CD4-positive, CD25-positive, alpha-beta regulatory T cell (primary cell): ENCODE data around the gene DUS1L. TPM values are rescaled to one million over a fixed set of nuclear protein-coding genes. Genes with fewer than 3 reads are reported as not detected.
A peak's percentile ranks its signal among the peaks of the same experiment; 100 is the strongest.

Source experiments
- ATAC-seq, 2 donors: fragments of 150-1000 bp; cut with Tn5 transposase; one replicate each; pipeline ENCODE4 v1.10.0; 2021; ENCODE audit warnings: low read depth in 2 of 2, moderate number of reproducible peaks in 2 of 2, moderate library complexity in 1 of 2
- DNase-seq, 3 donors: peaks; one replicate each; pipeline versions ENCODE4 v3.0.0 to v3.0.0-alpha.2; 2012 to 2022; ENCODE audit warnings: mixed read lengths in 1 of 3
- H3K27ac ChIP-seq: one replicate; pipeline ENCODE4 v1.7.0; 2013; ENCODE audit warnings: mild to moderate bottlenecking, low read length; ENCODE audit not compliant: insufficient read depth, poor library complexity, severe bottlenecking
- H3K27me3 ChIP-seq: one replicate; pipeline ENCODE4 v1.7.0; 2013; ENCODE audit warnings: low read length; ENCODE audit not compliant: control insufficient read depth, insufficient read depth
- H3K36me3 ChIP-seq: one replicate; pipeline ENCODE4 v1.7.0; 2013; ENCODE audit warnings: mild to moderate bottlenecking, low read length, moderate library complexity; ENCODE audit not compliant: control insufficient read depth, insufficient read depth
- H3K4me1 ChIP-seq: 2 replicates; pipeline ENCODE4 v1.7.0; 2013; ENCODE audit warnings: mild to moderate bottlenecking, low read length; ENCODE audit not compliant: insufficient read depth, control insufficient read depth, poor library complexity, severe bottlenecking
- H3K4me3 ChIP-seq: one replicate; pipeline ENCODE4 v1.7.0; 2013; ENCODE audit warnings: low read depth, mild to moderate bottlenecking, low read length, moderate library complexity
- H3K9me3 ChIP-seq, 2 experiments: 1 replicate in 1 of 2; 2 replicates in 1 of 2; pipeline ENCODE4 v1.7.0; 2013; ENCODE audit warnings: low read length in 2 of 2, mild to moderate bottlenecking in 1 of 2, moderate library complexity in 1 of 2; ENCODE audit not compliant: control insufficient read depth in 2 of 2
- H3K27ac Mint-ChIP-seq, 3 donors: one replicate each; pipeline ENCODE4 v1.8.0; 2020 to 2022; ENCODE audit warnings: mild to moderate bottlenecking in 3 of 3, mixed read lengths in 3 of 3, moderate library complexity in 2 of 3
- H3K27me3 Mint-ChIP-seq: one replicate; pipeline ENCODE4 v1.8.0; 2022; ENCODE audit warnings: mild to moderate bottlenecking, mixed read lengths
- H3K36me3 Mint-ChIP-seq: one replicate; pipeline ENCODE4 v1.8.0; 2020; ENCODE audit warnings: mixed read lengths
- H3K4me1 Mint-ChIP-seq, 4 donors: one replicate each; pipeline ENCODE4 v1.8.0; 2020 to 2022; ENCODE audit warnings: mixed read lengths in 4 of 4, mild to moderate bottlenecking in 1 of 4
- H3K4me3 Mint-ChIP-seq, 4 donors: one replicate each; pipeline ENCODE4 v1.8.0; 2020 to 2022; ENCODE audit warnings: mild to moderate bottlenecking in 4 of 4, mixed read lengths in 4 of 4, moderate library complexity in 3 of 4
- H3K9me3 Mint-ChIP-seq, 7 donors: one replicate each; pipeline ENCODE4 v1.8.0; 2020 to 2022; ENCODE audit warnings: mixed read lengths in 7 of 7, mild to moderate bottlenecking in 3 of 7, moderate library complexity in 2 of 7
- polyA plus RNA-seq, 4 donors: library from polyadenylated mRNA; unstranded; fragments of 300-500 nt; fragmentation: Illumina TruSeq; gene quantifications; one replicate each; pipeline ENCODE4 v1.2.3, GENCODE V29; 2021
- total RNA-seq: library from RNA; stranded (reverse); gene quantifications from one replicate; pipeline ENCODE4 v1.2.3, GENCODE V29; 2022

Gene DUS1L
- total and polyA plus RNA-seq, 5 donors from 2014 or later = 49.3 to 128 (median 69.5) TPM

DNA sequence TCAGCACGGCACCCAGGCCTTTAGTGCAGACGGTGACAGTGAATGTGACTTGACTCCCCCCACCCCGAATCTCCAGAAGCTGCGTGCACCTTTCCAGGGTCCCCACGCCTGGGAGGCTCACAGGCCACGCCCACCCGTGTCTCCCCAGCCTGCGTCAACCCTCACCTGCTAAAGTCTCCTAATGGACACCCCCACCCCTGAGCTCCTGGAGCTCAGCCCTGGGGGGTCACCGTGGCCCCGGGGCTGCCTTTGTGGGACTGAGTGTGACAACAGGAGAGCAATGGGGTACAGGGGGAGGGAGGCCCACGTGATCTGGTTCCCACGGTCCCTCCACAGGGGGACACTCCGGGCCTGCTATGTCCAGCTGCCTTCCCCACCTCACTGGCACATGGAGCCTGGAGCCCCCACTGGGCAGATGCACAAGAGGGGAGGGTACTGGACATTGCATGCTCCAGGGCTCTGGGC is 39.8 kb upstream of the DUS1L start:
- H3K27ac Mint-ChIP-seq = peak overlapping the region; percentile 87 to 98 (median 98)
- ATAC-seq = no peak
- no peaks in the 10 kb centered on the region for H3K9me3 ChIP-seq
- H3K36me3 Mint-ChIP-seq = no peaks in the 10 kb centered on the region
- DNase-seq = no peak
- no peaks in the 10 kb centered on the region for H3K27me3 Mint-ChIP-seq
- peak overlapping the region; percentile 29 to 91 (median 70) for H3K4me3 Mint-ChIP-seq
- no peaks in the 10 kb centered on the region for H3K27me3 ChIP-seq
- H3K9me3 Mint-ChIP-seq = no peaks in the 10 kb centered on the region
- H3K36me3 ChIP-seq = no peaks in the 10 kb centered on the region
- H3K4me1 ChIP-seq = peaks cover 30% of the 10 kb centered on the region
- H3K27ac ChIP-seq = peak overlapping the region; percentile 81
- H3K4me1 Mint-ChIP-seq = peaks cover 0 to 45% (median 6%) of the 10 kb centered on the region in 4 donors
- peak overlapping the region; percentile 75 for H3K4me3 ChIP-seq

DNA sequence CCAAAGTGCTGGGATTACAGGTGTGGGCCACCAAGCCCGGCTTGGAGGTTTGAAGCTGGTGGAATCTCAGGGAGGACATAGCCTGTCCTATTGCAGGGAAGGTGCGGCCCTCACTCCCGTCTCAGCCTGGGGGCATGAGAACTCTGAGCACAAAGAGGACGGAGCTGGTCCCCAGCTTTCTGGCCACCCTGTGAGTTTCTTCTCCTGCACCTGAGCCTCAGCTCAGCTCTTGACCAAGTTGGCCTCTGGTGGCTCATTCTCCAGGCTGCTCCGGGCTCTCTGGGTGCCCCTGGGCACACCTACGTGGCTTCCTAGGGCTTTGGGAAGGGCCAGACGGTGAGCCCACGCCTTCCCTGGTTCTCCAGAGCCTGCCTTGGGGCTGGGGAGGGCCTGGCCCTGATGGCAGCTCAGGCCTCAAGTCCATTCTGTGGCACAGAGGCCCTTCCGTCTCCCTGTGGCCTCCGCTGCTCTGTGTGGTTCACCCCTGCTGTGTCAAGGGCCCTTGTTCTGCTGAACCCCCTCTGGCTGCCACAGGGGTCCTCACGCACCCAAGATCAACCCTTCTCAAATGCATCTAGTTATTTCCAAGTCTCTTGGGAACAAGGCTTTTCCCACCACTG is 39.3 kb upstream of the DUS1L start:
- Mint-ChIP-seq H3K36me3 (no peaks in the 10 kb centered on the region), H3K27ac (peak overlapping the region in 2 of 3 donors; percentile 87 to 98), H3K4me1 (peaks cover 0 to 44% (median 7%) of the 10 kb centered on the region in 4 donors), H3K4me3 (peak overlapping the region; percentile 29 to 91 (median 45)), H3K9me3 (no peaks in the 10 kb centered on the region), H3K27me3 (no peaks in the 10 kb centered on the region)
- Histone ChIP-seq H3K4me3 (no peak overlapping the region), H3K27ac (peak overlapping the region; percentile 21), H3K4me1 (peaks cover 30% of the 10 kb centered on the region), H3K36me3 (no peaks in the 10 kb centered on the region), H3K27me3 (no peaks in the 10 kb centered on the region), H3K9me3 (no peaks in the 10 kb centered on the region)
- ATAC-seq (no peak), DNase-seq (no peak)

DNA sequence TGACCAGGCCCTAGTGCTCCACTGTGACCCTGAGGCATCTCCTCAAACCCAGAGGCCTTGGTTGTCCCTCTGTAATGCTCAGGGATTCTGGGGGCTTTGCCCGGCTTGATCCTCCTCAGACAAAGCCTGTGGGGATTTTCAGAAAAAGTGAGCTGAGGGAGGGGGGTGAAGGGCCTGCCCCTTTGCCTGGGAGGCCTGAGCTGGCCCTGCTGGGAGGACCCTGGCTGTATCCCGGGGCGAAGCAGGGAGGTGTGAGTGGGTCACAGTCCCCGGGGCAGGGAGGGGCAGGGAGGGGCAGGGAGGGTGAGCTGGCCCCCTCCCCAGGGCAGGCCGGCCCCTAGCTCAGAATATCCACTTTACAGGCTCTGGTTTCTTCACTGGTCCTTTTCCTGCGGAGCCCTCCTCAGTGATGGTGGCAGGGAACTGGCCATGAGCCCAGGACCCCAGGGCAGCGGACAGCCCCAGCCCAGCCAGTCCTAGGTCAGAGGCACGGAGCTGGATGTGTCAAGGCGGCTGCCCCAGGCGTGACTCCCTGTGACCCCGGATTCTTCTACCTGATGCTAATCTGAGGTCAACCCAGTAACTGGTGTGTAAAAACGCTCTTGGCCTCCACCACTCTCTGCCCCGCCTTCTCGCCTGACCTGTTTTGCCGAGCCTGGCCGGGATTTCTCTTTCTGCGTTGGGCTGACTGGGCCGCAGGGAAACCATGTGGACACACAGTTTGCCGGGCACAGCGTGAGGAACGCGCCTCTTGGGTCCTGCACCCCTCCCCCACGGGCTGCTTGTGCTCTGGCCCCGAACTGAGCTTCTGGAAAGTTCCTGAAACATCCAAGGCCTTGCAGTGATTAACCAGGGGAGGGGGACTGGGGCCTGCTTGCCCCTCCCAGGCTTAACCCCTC is 38.2 kb upstream of the DUS1L start:
- H3K4me1 ChIP-seq = peaks cover 39% of the 10 kb centered on the region
- Mint-ChIP-seq H3K27me3 (no peaks in the 10 kb centered on the region), H3K4me1 (peaks cover 0 to 50% (median 8%) of the 10 kb centered on the region in 4 donors), H3K36me3 (no peaks in the 10 kb centered on the region), H3K27ac (peak overlapping the region in 1 of 3 donors; percentile 84), H3K9me3 (no peaks in the 10 kb centered on the region), H3K4me3 (peak overlapping the region in 1 of 4 donors; percentile 9)
- ATAC-seq (no peak), DNase-seq (no peak)
- no peak overlapping the region for H3K4me3 ChIP-seq
- H3K9me3 ChIP-seq = no peaks in the 10 kb centered on the region
- no peak overlapping the region for H3K27ac ChIP-seq
- H3K27me3 ChIP-seq = no peaks in the 10 kb centered on the region
- no peaks in the 10 kb centered on the region for H3K36me3 ChIP-seq

DNA sequence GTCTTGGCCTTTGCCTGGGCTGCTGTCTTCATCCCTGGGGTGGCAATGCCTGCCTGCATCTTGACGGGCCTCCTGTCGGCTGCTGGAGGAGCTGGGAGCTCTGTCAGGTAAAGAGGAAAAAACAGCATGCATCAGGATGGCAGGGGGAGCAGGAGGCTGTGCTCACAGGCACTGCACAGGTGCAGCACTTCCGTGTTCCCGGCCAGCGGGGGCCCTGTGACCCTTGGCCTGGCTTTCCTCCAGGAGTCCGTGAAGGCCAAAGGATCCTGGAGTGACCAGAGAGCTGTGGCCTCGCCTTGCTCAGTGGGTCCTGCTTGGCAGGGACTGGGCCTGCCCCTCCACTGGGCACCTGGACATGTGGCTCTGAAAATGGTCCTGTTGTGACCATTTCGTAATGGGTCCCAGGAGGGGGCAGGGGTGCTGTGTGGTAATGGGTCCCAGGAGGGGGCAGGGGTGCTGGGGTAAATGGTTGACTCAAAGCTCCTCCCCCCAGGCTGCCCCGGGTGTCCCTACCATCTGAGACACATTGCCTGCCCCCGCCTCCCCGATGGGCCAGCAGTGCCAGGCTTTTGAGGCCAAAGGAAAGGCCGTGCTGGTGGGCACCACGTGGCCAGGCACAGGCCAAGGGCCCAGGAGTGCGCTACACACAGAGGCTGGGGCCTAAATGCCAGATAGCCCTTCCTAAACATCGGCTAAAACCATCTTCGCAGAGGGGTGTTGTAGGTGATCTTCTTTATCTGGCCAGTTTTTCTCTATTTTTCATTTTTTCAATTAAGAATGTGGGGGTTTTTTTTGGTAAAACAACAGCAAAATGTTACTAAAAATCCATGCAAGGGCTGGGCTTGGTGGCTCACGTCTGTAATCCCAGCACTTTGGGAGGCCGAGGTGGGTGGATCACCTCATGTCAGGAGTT is 36.4 kb upstream of the DUS1L start:
- peaks cover 35% of the 10 kb centered on the region for H3K4me1 ChIP-seq
- H3K9me3 Mint-ChIP-seq = no peaks in the 10 kb centered on the region
- no peak overlapping the region for H3K4me3 ChIP-seq
- H3K36me3 Mint-ChIP-seq = no peaks in the 10 kb centered on the region
- no peaks in the 10 kb centered on the region for H3K9me3 ChIP-seq
- ATAC-seq (no peak), DNase-seq (no peak)
- peaks cover 0 to 37% (median 8%) of the 10 kb centered on the region in 4 donors for H3K4me1 Mint-ChIP-seq
- peak overlapping the region in 3 of 4 donors; percentile 38 to 89 (median 58) for H3K4me3 Mint-ChIP-seq
- no peaks in the 10 kb centered on the region for H3K27me3 ChIP-seq
- no peaks in the 10 kb centered on the region for H3K27me3 Mint-ChIP-seq
- H3K36me3 ChIP-seq = no peaks in the 10 kb centered on the region
- peak overlapping the region in 2 of 3 donors; percentile 52 to 84 for H3K27ac Mint-ChIP-seq
- no peak overlapping the region for H3K27ac ChIP-seq

DNA sequence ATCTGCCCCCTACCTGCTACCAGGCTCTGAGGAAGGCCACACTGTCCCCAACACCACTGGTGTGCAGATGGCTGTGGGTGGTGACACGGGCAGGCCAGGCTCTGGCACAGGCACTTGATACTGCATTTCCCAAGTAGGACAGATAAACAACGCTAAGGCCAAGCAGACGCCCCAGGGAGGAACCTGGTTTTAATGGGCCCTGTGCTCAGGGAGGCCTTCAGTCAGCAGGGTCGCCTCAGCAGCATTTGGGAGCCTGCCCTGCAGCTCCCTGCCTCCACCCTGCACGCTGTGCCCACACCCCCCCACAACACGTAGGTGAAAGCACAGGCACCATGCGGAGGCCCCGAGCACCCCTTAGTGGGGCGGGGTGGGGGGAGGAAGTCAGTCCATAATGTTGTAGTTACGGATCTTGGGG is 35.7 kb upstream of the DUS1L start:
- Histone ChIP-seq H3K36me3 (no peaks in the 10 kb centered on the region), H3K4me3 (no peak overlapping the region), H3K27me3 (no peaks in the 10 kb centered on the region), H3K9me3 (no peaks in the 10 kb centered on the region), H3K27ac (no peak overlapping the region), H3K4me1 (peaks cover 35% of the 10 kb centered on the region)
- peaks cover 0 to 33% (median 7%) of the 10 kb centered on the region in 4 donors for H3K4me1 Mint-ChIP-seq
- ATAC-seq (no peak), DNase-seq (no peak)
- no peaks in the 10 kb centered on the region for H3K36me3 Mint-ChIP-seq
- no peaks in the 10 kb centered on the region for H3K9me3 Mint-ChIP-seq
- no peak overlapping the region for H3K27ac Mint-ChIP-seq
- H3K27me3 Mint-ChIP-seq = no peaks in the 10 kb centered on the region
- H3K4me3 Mint-ChIP-seq = peak overlapping the region; percentile 24 to 89 (median 62)

DNA sequence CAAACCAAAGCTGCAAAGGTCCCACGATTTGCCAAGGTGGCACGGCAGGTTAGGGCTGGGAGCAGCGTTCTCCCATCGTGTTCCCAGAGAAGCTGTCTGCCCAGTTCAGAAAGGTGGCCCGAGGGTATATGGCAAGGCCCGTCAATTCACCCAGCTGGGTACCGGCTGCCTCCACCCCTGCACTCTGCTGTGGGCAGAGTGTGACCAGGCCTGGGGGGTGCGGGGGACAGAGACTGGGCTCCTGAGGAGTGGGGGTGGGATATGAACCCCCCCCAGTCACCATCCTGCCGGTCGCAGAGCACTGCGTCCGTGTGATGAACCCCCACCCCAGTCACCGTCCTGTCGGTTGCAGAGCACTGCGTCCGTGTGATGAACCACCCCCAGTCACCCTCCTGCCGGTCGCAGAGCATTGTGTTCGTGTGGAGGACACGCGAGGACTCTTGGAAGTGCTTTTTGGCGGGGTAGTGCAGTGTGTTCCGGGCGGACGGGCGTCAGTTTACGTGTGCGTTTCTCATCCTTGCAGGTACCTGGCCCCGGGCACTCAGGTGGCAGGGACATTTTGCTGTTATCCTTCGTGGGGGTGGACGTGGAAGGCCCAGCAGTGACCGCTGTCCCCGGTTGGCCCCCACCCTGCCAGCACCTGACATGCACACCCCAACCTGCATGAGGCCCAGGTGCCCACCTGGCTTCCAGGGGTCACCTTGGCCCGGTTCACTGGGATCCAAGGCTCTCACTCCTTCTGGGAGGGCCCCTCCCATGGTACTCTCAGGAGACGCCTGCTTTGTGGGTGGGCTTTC is 35.1 kb upstream of the DUS1L start:
- peak overlapping the region in 2 of 3 donors; percentile 14 to 46 for H3K27ac Mint-ChIP-seq
- DNase-seq = no peak

More for the DNA sequence above, 35.1 kb upstream of the DUS1L start:
- Histone ChIP-seq H3K27me3 (no peaks in the 10 kb centered on the region), H3K27ac (no peak overlapping the region), H3K4me1 (peaks cover 31% of the 10 kb centered on the region), H3K36me3 (no peaks in the 10 kb centered on the region), H3K4me3 (no peak overlapping the region), H3K9me3 (no peaks in the 10 kb centered on the region)
- Mint-ChIP-seq H3K4me1 (peaks cover 0 to 29% (median 4%) of the 10 kb centered on the region in 4 donors), H3K9me3 (no peaks in the 10 kb centered on the region), H3K36me3 (no peaks in the 10 kb centered on the region), H3K27me3 (no peaks in the 10 kb centered on the region), H3K4me3 (peak overlapping the region; percentile 81 to 89 (median 85))
- no peak for ATAC-seq
